ENCODE results near the gene GALNTL6.

The GALNTL6 gene

DNA sequence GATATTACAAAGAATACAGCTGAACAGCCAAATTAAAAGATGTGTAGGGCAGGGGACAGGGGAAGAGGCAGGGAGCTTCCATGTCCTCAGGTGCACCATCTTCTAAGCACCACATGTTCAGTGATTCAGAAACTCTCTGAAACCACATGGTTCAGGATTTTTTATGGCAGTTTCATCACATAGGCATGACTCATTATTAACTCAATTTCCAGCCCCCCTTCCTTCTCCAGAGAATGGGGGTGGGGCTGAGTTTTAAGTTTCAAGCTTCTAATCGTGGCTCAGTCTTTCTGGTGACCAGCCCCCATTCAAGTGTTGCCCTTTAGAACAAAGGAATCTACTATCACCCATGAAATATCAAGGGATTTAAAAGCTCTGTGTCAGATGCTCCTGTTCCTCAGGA, 1037.6 kb downstream of the GALNTL6 start:
- Mint-ChIP-seq H3K36me3 (ENCODE audit: low read depth) (no peaks in the 10 kb centered on the region), H3K9me3 (no peaks in the 10 kb centered on the region), H3K27ac (no peak overlapping the region), H3K4me1 (no peaks in the 10 kb centered on the region), H3K27me3 (ENCODE audit: low read depth, poor library complexity) (peaks cover 4% of the 10 kb centered on the region), H3K4me3 (no peak overlapping the region)
- TF ChIP-seq CTCF (IDR thresholded peaks at IDR 0.05): no peak
- no peak for DNase-seq

GRCh38 chr4:172851534-172851933, 1038.3 kb downstream of the GALNTL6 start:
- DNase-seq: no peak
- TF ChIP-seq CTCF (IDR thresholded peaks at IDR 0.05): no peak
- H3K4me1 Mint-ChIP-seq: no peaks in the 10 kb centered on the region
- H3K9me3 Mint-ChIP-seq: no peaks in the 10 kb centered on the region
- no peak overlapping the region for H3K4me3 Mint-ChIP-seq
- peaks cover 4% of the 10 kb centered on the region for H3K27me3 Mint-ChIP-seq (ENCODE audit: low read depth, poor library complexity)
- H3K36me3 Mint-ChIP-seq (ENCODE audit: low read depth): no peaks in the 10 kb centered on the region
- no peak overlapping the region for H3K27ac Mint-ChIP-seq

DNA sequence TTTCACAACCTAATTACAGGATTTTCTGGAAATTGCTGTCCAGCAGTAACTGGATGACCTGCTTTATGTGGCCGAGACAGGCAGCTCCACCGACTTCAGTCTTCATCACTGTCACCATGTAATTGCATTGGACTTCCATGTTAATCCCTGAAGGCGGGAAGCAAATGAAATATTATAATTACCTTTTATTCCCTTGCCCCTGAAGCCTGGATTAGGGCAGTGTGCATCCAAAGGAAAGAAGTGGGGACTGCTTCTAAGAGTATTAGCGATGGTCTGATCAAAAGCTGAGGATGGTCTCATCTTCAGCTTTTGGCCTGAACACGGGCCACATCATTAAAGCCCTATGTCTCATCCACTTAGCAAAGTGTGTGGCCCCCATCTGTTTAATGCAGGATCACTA, 1043.8 kb downstream of the GALNTL6 start:
- no peak for TF ChIP-seq CTCF (IDR thresholded peaks at IDR 0.05)
- Mint-ChIP-seq H3K4me3 (no peak overlapping the region), H3K4me1 (peaks cover 12% of the 10 kb centered on the region), H3K27ac (no peak overlapping the region), H3K36me3 (ENCODE audit: low read depth) (peaks cover 3% of the 10 kb centered on the region), H3K9me3 (peaks cover 9% of the 10 kb centered on the region), H3K27me3 (ENCODE audit: low read depth, poor library complexity) (peaks cover 4% of the 10 kb centered on the region)
- no peak for DNase-seq

DNA sequence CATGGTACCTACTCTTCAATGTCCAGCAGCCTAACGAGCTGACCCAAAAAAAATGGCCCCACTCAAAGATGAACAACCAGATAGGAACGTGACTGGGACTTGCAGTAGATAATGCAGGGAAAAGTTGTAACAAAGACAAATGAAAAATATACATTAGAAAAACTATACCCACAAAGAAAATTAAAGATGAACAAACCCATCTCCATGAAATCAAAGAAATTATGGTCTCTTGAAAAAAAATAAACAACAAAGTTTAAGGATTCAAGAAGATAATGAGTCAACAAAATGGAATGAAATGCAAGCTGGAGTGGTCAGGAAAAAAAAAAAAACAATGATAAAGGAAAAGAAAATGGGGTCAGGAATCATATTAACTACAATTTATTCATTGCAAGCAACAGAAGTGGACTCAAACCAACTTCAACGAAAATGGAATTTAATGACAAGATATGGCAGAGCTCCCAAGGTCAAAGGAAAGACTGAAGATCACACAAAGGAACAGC, 1045.6 kb downstream of the GALNTL6 start:
- no peak for TF ChIP-seq CTCF (IDR thresholded peaks at IDR 0.05)
- H3K4me1 Mint-ChIP-seq: peaks cover 12% of the 10 kb centered on the region
- peaks cover 17% of the 10 kb centered on the region for H3K9me3 Mint-ChIP-seq
- peaks cover 3% of the 10 kb centered on the region for H3K27me3 Mint-ChIP-seq (ENCODE audit: low read depth, poor library complexity)
- H3K36me3 Mint-ChIP-seq (ENCODE audit: low read depth): peaks cover 5% of the 10 kb centered on the region
- H3K27ac Mint-ChIP-seq: no peak overlapping the region
- no peak overlapping the region for H3K4me3 Mint-ChIP-seq
- no peak for DNase-seq

DNA sequence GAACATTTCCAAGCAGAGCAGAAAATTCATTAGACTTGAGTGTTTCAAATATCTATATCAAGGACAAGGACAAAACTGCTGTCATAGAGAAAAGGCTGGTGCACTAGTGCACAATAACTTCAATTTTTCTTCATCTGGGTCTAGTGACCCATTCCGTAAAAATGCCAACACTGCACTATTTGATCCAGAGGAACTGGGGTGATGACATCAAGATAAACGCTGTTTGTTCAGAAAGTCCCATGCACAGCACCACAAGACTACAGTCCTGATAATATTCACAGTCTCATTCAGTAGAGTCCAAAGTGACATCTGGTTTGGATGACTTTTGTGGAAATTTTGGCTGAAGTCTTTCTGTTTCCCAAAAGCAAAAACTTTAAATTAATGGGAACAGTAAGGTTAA, 1051.9 kb downstream of the GALNTL6 start:
- Mint-ChIP-seq H3K4me3 (no peak overlapping the region), H3K36me3 (ENCODE audit: low read depth) (peaks cover 5% of the 10 kb centered on the region), H3K9me3 (peaks cover 22% of the 10 kb centered on the region), H3K27ac (no peak overlapping the region), H3K4me1 (no peaks in the 10 kb centered on the region), H3K27me3 (ENCODE audit: low read depth, poor library complexity) (peaks cover 2% of the 10 kb centered on the region)
- TF ChIP-seq CTCF (IDR thresholded peaks at IDR 0.05): no peak
- DNase-seq: no peak

DNA sequence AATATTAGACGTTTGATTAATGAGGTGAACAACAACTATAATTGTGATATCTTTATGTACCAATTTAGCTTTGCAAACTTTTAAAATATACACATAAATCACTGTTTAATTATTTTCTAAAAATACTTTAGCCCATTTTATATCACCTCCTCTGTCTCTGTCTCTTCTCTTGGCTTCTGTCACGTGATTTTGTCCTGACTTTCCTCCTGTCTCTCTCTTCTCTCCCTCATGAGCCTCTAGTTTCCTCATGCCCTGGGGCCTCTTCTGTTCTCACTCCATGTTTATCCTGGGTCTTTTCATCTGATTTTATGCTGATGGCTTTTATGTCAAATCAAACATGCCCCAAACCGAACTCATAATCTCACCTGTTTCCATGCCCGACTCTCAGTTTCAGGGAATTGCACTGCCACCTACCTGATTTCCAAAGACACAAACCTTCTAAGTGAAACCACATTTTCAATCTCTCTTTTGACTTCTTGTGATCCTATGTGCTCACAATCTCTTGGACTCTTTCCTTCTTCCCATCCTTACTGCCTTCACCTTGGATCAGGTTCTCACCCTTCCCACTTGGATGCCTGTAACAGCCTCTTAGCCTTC, 1052.4 kb downstream of the GALNTL6 start:
- H3K4me3 Mint-ChIP-seq: no peak overlapping the region
- TF ChIP-seq CTCF (IDR thresholded peaks at IDR 0.05): no peak
- no peaks in the 10 kb centered on the region for H3K4me1 Mint-ChIP-seq
- H3K27ac Mint-ChIP-seq: no peak overlapping the region
- no peak for DNase-seq
- peaks cover 22% of the 10 kb centered on the region for H3K9me3 Mint-ChIP-seq
- peaks cover 2% of the 10 kb centered on the region for H3K27me3 Mint-ChIP-seq (ENCODE audit: low read depth, poor library complexity)
- H3K36me3 Mint-ChIP-seq (ENCODE audit: low read depth): peaks cover 5% of the 10 kb centered on the region
